PFSK-1 (cell line): ENCODE measurements around the gene CNKSR2.

Source experiments
- POLR2AphosphoS5 ChIP-seq: IDR thresholded peaks from 2 replicates; pipeline ENCODE4 v1.6.1; 2012; ENCODE audit warnings: low read depth, mild to moderate bottlenecking, control low read depth, low read length, moderate library complexity
- SIN3A ChIP-seq: IDR thresholded peaks from 2 replicates; pipeline ENCODE4 v1.6.1; 2012; ENCODE audit warnings: mild to moderate bottlenecking, low read length, moderate library complexity, borderline replicate concordance; ENCODE audit not compliant: insufficient read depth
- TAF1 ChIP-seq: IDR thresholded peaks from 2 replicates; pipeline ENCODE4 v1.6.1; 2012; ENCODE audit warnings: low read length, control low read depth, borderline replicate concordance; ENCODE audit not compliant: insufficient read depth
- TF ChIP-seq, protein P1 (sequence below), 2 experiments: IDR thresholded peaks; 2 replicates each; pipeline versions ENCODE4 v1.6.1 to v1.8.0; 2011 to 2012; ENCODE audit warnings: low read depth in 2 of 2, low read length in 2 of 2, control low read depth in 1 of 2, inconsistent platforms in 1 of 2, mild to moderate bottlenecking in 1 of 2, moderate library complexity in 1 of 2; ENCODE audit not compliant: insufficient read depth in 1 of 2

DNA sequence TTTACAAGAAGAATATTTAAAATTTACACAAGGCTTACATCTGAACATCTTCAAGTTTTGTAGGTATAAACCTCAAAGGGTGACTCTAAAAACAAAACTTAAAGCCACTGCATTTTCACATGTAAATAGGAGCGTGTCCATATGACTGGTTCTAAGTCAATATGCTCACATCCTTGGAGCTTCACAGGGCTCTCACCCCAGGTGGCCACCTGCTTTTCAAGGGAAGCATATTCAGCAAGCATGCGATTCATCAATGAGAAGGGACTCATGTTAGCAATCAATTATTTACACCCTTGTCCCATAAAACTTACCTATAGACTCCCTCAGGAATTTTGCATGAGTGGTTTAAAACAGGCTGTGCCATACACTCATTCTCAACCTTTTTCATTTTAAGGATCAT lies 301.7 kb downstream of the CNKSR2 start:
- TF ChIP-seq TAF1 (no peak), POLR2AphosphoS5 (no peak), SIN3A (no peak)
- TF ChIP-seq, protein P1, sequence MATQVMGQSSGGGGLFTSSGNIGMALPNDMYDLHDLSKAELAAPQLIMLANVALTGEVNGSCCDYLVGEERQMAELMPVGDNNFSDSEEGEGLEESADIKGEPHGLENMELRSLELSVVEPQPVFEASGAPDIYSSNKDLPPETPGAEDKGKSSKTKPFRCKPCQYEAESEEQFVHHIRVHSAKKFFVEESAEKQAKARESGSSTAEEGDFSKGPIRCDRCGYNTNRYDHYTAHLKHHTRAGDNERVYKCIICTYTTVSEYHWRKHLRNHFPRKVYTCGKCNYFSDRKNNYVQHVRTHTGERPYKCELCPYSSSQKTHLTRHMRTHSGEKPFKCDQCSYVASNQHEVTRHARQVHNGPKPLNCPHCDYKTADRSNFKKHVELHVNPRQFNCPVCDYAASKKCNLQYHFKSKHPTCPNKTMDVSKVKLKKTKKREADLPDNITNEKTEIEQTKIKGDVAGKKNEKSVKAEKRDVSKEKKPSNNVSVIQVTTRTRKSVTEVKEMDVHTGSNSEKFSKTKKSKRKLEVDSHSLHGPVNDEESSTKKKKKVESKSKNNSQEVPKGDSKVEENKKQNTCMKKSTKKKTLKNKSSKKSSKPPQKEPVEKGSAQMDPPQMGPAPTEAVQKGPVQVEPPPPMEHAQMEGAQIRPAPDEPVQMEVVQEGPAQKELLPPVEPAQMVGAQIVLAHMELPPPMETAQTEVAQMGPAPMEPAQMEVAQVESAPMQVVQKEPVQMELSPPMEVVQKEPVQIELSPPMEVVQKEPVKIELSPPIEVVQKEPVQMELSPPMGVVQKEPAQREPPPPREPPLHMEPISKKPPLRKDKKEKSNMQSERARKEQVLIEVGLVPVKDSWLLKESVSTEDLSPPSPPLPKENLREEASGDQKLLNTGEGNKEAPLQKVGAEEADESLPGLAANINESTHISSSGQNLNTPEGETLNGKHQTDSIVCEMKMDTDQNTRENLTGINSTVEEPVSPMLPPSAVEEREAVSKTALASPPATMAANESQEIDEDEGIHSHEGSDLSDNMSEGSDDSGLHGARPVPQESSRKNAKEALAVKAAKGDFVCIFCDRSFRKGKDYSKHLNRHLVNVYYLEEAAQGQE (IDR thresholded peaks at IDR 0.05; ENCODE audit: insufficient read depth in 1 of 2, low read depth in 2 of 2, low read length in 2 of 2) = no peak
